MM.1S (cell line): Measurements from ENCODE around the gene TYW1B.
"Not testable (repeated sequence)": the region's sequence is repeated elsewhere in the genome, so short reads cannot be mapped to it uniquely, and the experiment has no call there.

Experiments used
- DNase-seq: peaks from one replicate; pipeline ENCODE4 v3.0.0-alpha.2; 2015
- H2AFZ ChIP-seq: fragments of 300-600 bp; sonication (generic); 2 replicates; pipeline ENCODE4 v1.6.0; 2016; ENCODE audit warnings: antibody characterized with exemption, low read length
- H3F3A ChIP-seq: fragments of 300-600 bp; sonication (generic); 2 replicates; pipeline ENCODE4 v1.6.1; 2016; ENCODE audit warnings: mild to moderate bottlenecking, antibody characterized with exemption, low read length, moderate library complexity, mixed read lengths; ENCODE audit not compliant: insufficient read depth
- H3K27ac ChIP-seq: fragments of 300-600 bp; sonication (generic); 2 replicates; pipeline ENCODE4 v1.5.1; 2016; ENCODE audit warnings: mild to moderate bottlenecking, low read length
- H3K27me3 ChIP-seq: fragments of 300-600 bp; sonication (generic); replicated peaks from 2 replicates; pipeline ENCODE4 v1.6.0; 2016; ENCODE audit warnings: low read length; ENCODE audit not compliant: insufficient read depth
- H3K36me3 ChIP-seq: fragments of 300-600 bp; sonication (generic); replicated peaks from 2 replicates; pipeline ENCODE4 v1.6.1; 2016; ENCODE audit warnings: mild to moderate bottlenecking, low read length, mixed read lengths; ENCODE audit not compliant: insufficient read depth
- H3K4me1 ChIP-seq: fragments of 300-600 bp; sonication (generic); 2 replicates; pipeline ENCODE4 v1.6.1; 2016; ENCODE audit warnings: low read length, mixed read lengths
- H3K4me2 ChIP-seq: fragments of 300-600 bp; sonication (generic); 2 replicates; pipeline ENCODE4 v1.6.0; 2016; ENCODE audit warnings: low read depth, low read length
- H3K4me3 ChIP-seq: fragments of 300-600 bp; sonication (generic); 2 replicates; pipeline ENCODE4 v1.5.1; 2016; ENCODE audit warnings: low read length, mixed read lengths
- H3K79me2 ChIP-seq: fragments of 300-600 bp; sonication (generic); 2 replicates; pipeline ENCODE4 v1.6.1; 2016; ENCODE audit warnings: mixed run types, low read length, mixed read lengths
- H3K9ac ChIP-seq: fragments of 300-600 bp; sonication (generic); 2 replicates; pipeline ENCODE4 v1.6.1; 2016; ENCODE audit warnings: low read length, mixed read lengths
- H3K9me2 ChIP-seq: fragments of 300-600 bp; sonication (generic); replicated peaks from 2 replicates; pipeline ENCODE4 v1.6.1; 2016; ENCODE audit warnings: mild to moderate bottlenecking, low read length, mixed read lengths; ENCODE audit not compliant: insufficient read depth
- H3K9me3 ChIP-seq: fragments of 300-600 bp; sonication (generic); replicated peaks from 2 replicates; pipeline ENCODE4 v1.6.1; 2016; ENCODE audit warnings: mild to moderate bottlenecking, low read length, mixed read lengths; ENCODE audit not compliant: insufficient read depth
- H4K20me1 ChIP-seq: fragments of 300-600 bp; sonication (generic); 2 replicates; pipeline ENCODE4 v1.6.1; 2016; ENCODE audit warnings: mild to moderate bottlenecking, low read length, moderate library complexity, mixed read lengths; ENCODE audit not compliant: insufficient read depth
- EZH2 ChIP-seq: fragments of 300-600 bp; sonication (generic); optimal IDR thresholded peaks from 2 replicates; pipeline ENCODE3; 2017; ENCODE audit warnings: low read depth, mild to moderate bottlenecking, antibody characterized with exemption, low read length, mixed read lengths
- EZH2phosphoT487 ChIP-seq: fragments of 300-600 bp; sonication (generic); IDR thresholded peaks from 2 replicates; pipeline ENCODE4 v1.6.1; 2018; ENCODE audit warnings: antibody characterized with exemption, low read length
- TF ChIP-seq, protein P1 (sequence below): fragments of 300-600 bp; sonication (generic); IDR thresholded peaks from 2 replicates; pipeline ENCODE4 v1.5.1; 2016; ENCODE audit warnings: antibody characterized with exemption, low read length, mixed read lengths

TYW1B gene

GRCh38 chr7:72751978-72752377 is 76.0 kb downstream of the TYW1B start:
- Histone ChIP-seq H4K20me1 (no peaks in the 10 kb centered on the region), H3K9me3 (no peaks in the 10 kb centered on the region), H3K27me3 (no peaks in the 10 kb centered on the region), H3K4me1 (no peaks in the 10 kb centered on the region), H3K79me2 (no peaks in the 10 kb centered on the region), H3K4me3 (no peak overlapping the region), H3K36me3 (no peaks in the 10 kb centered on the region), H2AFZ (no peak overlapping the region), H3K27ac (no peak overlapping the region), H3K9ac (no peak overlapping the region), H3K9me2 (no peaks in the 10 kb centered on the region), H3F3A (no peaks in the 10 kb centered on the region), H3K4me2 (no peak overlapping the region)
- DNase-seq, result no peak
- TF ChIP-seq EZH2phosphoT487, result no peak
- TF ChIP-seq EZH2, result no peak
- TF ChIP-seq, protein P1, sequence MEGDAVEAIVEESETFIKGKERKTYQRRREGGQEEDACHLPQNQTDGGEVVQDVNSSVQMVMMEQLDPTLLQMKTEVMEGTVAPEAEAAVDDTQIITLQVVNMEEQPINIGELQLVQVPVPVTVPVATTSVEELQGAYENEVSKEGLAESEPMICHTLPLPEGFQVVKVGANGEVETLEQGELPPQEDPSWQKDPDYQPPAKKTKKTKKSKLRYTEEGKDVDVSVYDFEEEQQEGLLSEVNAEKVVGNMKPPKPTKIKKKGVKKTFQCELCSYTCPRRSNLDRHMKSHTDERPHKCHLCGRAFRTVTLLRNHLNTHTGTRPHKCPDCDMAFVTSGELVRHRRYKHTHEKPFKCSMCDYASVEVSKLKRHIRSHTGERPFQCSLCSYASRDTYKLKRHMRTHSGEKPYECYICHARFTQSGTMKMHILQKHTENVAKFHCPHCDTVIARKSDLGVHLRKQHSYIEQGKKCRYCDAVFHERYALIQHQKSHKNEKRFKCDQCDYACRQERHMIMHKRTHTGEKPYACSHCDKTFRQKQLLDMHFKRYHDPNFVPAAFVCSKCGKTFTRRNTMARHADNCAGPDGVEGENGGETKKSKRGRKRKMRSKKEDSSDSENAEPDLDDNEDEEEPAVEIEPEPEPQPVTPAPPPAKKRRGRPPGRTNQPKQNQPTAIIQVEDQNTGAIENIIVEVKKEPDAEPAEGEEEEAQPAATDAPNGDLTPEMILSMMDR, result no peak

DNA sequence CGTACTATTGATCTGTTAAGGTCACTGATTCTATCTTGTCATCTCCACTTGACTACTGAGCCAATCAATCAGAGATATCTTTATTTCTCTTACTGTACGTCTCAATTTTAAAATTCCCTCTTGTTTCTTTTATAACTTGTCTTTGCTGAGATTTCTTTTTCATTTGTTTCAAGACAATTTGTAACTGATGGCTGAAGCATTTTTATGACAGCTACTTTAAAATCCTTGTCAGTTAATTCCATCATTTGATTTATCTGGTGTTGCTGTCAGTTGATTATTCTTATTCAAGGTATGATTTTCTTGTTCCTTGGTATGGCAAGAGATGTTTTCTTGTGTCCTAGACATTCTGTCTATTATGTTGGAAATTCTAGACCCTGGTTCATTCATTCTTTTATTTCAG is 76.6 kb downstream of the TYW1B start:
- no peaks in the 10 kb centered on the region for H3K36me3 ChIP-seq
- DNase-seq, result no peak
- no peaks in the 10 kb centered on the region for H3K79me2 ChIP-seq
- H3F3A ChIP-seq, result no peaks in the 10 kb centered on the region
- TF ChIP-seq EZH2phosphoT487 (no peak), EZH2 (no peak)
- TF ChIP-seq, protein P1, result no peak
- H3K9me3 ChIP-seq, result no peaks in the 10 kb centered on the region
- no peak overlapping the region for H3K9ac ChIP-seq
- H3K27me3 ChIP-seq, result no peaks in the 10 kb centered on the region
- H3K9me2 ChIP-seq, result no peaks in the 10 kb centered on the region
- H3K4me3 ChIP-seq, result no peak overlapping the region
- no peaks in the 10 kb centered on the region for H4K20me1 ChIP-seq
- H3K27ac ChIP-seq, result no peak overlapping the region
- H3K4me2 ChIP-seq, result no peak overlapping the region
- no peaks in the 10 kb centered on the region for H3K4me1 ChIP-seq
- H2AFZ ChIP-seq, result no peak overlapping the region

GRCh38 chr7:72748649-72749048 is 79.4 kb downstream of the TYW1B start:
- not testable (repeated sequence) for DNase-seq, H4K20me1 ChIP-seq

DNA sequence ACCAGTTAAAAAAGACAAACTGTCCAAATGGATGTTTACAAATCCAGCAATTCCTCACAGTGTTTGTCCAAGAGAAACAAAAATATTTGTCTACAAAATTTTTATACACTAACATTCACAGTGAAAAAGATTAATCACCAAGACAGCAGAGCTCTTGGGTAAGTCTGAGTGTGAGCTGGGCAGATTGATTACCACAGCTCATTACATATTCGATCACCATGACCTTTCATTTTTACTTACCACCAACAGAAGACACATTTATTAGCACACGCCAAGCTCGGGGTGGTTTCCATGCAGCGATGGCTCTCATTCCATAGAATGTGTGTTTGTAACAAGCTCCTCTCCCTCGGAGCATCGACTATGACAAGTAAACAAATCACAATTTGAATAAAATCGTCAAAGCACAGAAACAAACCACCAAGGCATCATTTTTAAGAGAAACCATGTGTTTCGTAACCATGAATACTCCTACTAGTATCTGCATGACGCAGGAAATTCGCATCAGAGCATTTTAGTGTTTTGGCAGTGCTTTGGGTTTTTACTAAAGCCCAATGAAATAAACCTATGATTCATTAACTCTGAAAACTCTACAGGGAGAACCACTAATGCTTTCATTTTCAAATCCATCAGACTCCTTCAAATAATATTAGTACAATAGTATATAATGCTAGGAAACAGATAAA is 83.6 kb downstream of the TYW1B start:
- H3K36me3 ChIP-seq, H3K9me2 ChIP-seq, H2AFZ ChIP-seq, H3F3A ChIP-seq, H3K4me3 ChIP-seq, H3K9ac ChIP-seq, DNase-seq, H3K9me3 ChIP-seq, H3K79me2 ChIP-seq, H4K20me1 ChIP-seq, H3K4me2 ChIP-seq, H3K27me3 ChIP-seq, H3K27ac ChIP-seq, H3K4me1 ChIP-seq: not testable (repeated sequence)

More at GRCh38 chr7:72748649-72749048, 79.4 kb downstream of the TYW1B start:
- H3K36me3 ChIP-seq, H3K9me2 ChIP-seq, H3K9ac ChIP-seq, H3K79me2 ChIP-seq, H2AFZ ChIP-seq, H3K27me3 ChIP-seq, H3K27ac ChIP-seq, H3K9me3 ChIP-seq, H3K4me3 ChIP-seq, H3F3A ChIP-seq, H3K4me2 ChIP-seq, H3K4me1 ChIP-seq: not testable (repeated sequence)

DNA sequence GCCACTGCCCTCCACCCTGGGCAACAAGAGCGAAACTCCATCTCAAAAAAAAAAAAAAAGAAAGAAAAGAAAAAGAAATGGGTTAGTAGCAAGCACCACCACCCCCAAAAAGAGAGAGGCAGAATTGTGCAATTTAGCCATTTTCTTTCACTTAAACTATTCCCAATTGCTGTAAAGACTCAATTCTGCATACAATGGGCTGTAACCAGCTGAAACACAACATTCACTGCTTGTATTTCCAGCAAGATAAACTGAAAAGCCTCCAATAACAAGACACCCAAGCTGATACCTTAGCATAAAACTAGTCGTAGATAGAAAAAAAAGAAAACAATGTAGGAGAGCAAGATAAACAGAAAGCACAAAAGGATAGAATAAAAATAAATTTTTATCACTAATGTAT is 84.2 kb downstream of the TYW1B start:
- H3K27ac ChIP-seq, H2AFZ ChIP-seq, H3K4me2 ChIP-seq, H3K36me3 ChIP-seq, H3K9ac ChIP-seq, H3K27me3 ChIP-seq, H3K79me2 ChIP-seq, H4K20me1 ChIP-seq, H3K9me2 ChIP-seq, H3K4me1 ChIP-seq, H3F3A ChIP-seq, H3K4me3 ChIP-seq, DNase-seq, H3K9me3 ChIP-seq: not testable (repeated sequence)

DNA sequence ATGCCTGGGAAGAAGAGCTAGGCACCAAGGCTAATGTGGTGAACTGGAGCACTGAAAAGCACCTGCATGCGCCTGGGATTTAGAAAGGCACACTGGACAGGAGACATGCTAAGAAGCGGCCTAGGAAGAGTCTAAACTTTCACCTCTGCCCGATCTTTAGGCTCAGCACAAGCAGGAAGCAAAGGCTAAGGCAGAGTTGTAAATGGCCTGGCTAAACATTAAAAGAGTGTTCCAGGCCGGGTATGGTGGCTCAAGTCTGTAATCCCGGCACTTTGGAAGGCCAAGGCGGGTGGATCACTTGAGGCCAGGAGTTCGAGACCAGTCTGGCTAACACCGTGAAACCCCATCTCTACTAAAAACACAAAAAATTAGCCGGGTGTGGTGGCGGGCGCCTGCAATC is 88.3 kb downstream of the TYW1B start:
- not testable (repeated sequence) for DNase-seq, H3F3A ChIP-seq, H3K9me3 ChIP-seq, H3K79me2 ChIP-seq, H3K36me3 ChIP-seq, H2AFZ ChIP-seq, H3K9me2 ChIP-seq, H3K27ac ChIP-seq, H3K9ac ChIP-seq, H4K20me1 ChIP-seq, H3K4me2 ChIP-seq, H3K4me1 ChIP-seq, H3K4me3 ChIP-seq, H3K27me3 ChIP-seq
